Thymus (tissue), 11 donors: ENCODE measurements around the gene PRKX. TPM values are rescaled to one million over a fixed set of nuclear protein-coding genes. Genes with fewer than 3 reads are reported as not detected.
"Not testable (repeated sequence)": the region's sequence is repeated elsewhere in the genome, so short reads cannot be mapped to it uniquely, and the experiment has no call there.

Experiments used
- DNase-seq, 9 donors: peaks; one replicate each; pipeline ENCODE4 v3.0.0-alpha.2; 2013; ENCODE audit warnings: low spot score in 9 of 9, low read depth in 6 of 9, missing footprints in 1 of 9
- H3K27ac ChIP-seq, 2 donors: one replicate each; pipeline ENCODE4 v1.5.1; 2013; ENCODE audit warnings: control low read depth in 1 of 2, low read depth in 1 of 2, low read length in 1 of 2, mild to moderate bottlenecking in 1 of 2, moderate library complexity in 1 of 2
- H3K27me3 ChIP-seq, 2 donors: one replicate each; pipeline ENCODE4 v1.5.1; 2013; ENCODE audit warnings: low read length in 1 of 2; ENCODE audit not compliant: control insufficient read depth in 2 of 2, insufficient read depth in 1 of 2
- H3K36me3 ChIP-seq, 2 donors: one replicate each; pipeline ENCODE4 v1.5.1; 2013; ENCODE audit warnings: low read length in 1 of 2, mild to moderate bottlenecking in 1 of 2, moderate library complexity in 1 of 2; ENCODE audit not compliant: control insufficient read depth in 2 of 2, insufficient read depth in 2 of 2
- H3K4me1 ChIP-seq, 2 donors: one replicate each; pipeline ENCODE4 v1.5.1; 2013; ENCODE audit warnings: low read length in 2 of 2; ENCODE audit not compliant: control insufficient read depth in 2 of 2, insufficient read depth in 2 of 2
- H3K4me3 ChIP-seq, 2 donors: one replicate each; pipeline ENCODE4 v1.5.1; 2013; ENCODE audit warnings: low read length in 2 of 2, control low read depth in 1 of 2, mild to moderate bottlenecking in 1 of 2
- H3K9me3 ChIP-seq, 2 donors: one replicate each; pipeline ENCODE4 v1.5.1; 2013; ENCODE audit warnings: low read length in 1 of 2, mild to moderate bottlenecking in 1 of 2; ENCODE audit not compliant: control insufficient read depth in 2 of 2, insufficient read depth in 1 of 2
- WGBS: extraction: QIAGEN DNeasy Blood & Tissue Kit; methylation state at CpG from one replicate; pipeline ENCODE4 v1.1.7; 2013; 5-methylcytosine and 5-hydroxymethylcytosine counted together
- polyA plus RNA-seq: library from polyadenylated mRNA; stranded (reverse); fragments of 200-250 nt; gene quantifications from one replicate; pipeline ENCODE4 v1.2.3, GENCODE V29; 2013
- total RNA-seq: library from RNA; stranded (reverse); fragments of 120-200 nt; gene quantifications from one replicate; pipeline ENCODE4 v1.2.4, GENCODE V29; 2013
- donor health status: healthy.

Gene PRKX
- total and polyA plus RNA-seq, 2 donors = 8.6 to 14.2 TPM

GRCh38 chrX:3713937-3714434 is 537 bp upstream of the PRKX start:
- 1% methylated on average over 15 of the region's 15 CpGs for WGBS
- Histone ChIP-seq H3K27ac (no peak overlapping the region), H3K36me3 (no peaks in the 10 kb centered on the region), H3K4me1 (peaks cover 0 to 16% of the 10 kb centered on the region in 2 donors), H3K9me3 (no peaks in the 10 kb centered on the region), H3K27me3 (peaks cover 0 to 21% of the 10 kb centered on the region in 2 donors), H3K4me3 (peak overlapping the region; percentile 56 to 63)
- DNase-seq = no peak

GRCh38 chrX:3712870-3713224 is 602 bp downstream of the PRKX start:
- Histone ChIP-seq H3K27ac (no peak overlapping the region), H3K4me3 (peak overlapping the region; percentile 56 to 75), H3K36me3 (no peaks in the 10 kb centered on the region), H3K27me3 (peaks cover 0 to 21% of the 10 kb centered on the region in 2 donors), H3K9me3 (no peaks in the 10 kb centered on the region), H3K4me1 (peaks cover 0 to 17% of the 10 kb centered on the region in 2 donors)
- no peak for DNase-seq
- WGBS = under 1% methylated on average over 38 of the region's 38 CpGs

DNA sequence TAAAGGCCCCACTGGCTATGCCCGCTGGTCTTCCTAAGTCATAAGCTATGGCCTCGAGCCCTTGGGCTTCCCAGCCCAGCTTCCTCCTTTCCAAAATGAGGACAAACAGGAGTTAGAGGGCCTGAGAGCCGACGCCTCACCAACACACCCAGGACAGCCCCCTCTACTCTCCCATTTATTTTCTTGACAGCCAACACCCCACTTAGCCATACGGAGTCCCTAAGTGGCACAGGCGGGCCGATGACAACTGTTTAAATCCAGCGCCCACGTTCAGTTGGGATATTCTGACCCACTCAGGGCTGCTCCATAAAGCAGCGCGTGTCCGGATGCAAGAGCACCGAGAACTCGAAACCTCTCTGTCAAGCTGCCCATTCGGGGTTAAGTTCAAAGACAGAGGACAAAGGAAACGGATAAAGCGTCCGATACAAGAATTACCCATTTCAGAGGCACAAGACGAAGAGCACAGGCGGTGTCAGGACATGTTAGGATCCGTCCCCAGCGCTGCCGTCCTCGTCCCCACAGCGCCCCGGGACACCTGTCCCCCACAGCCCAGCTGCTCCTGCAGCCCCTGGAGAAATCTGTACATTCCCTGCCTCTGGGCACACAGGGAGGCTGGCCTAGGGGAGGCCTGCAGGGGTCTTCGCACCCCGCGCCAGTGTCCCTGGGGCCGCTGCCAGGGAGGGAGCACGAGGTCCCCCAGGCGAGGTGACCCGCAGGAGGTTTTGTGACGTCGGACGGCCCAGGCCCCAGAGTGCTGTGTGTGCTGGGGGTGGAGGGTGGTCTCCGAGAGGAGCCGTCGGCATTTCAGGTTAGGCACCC is 1.2 kb downstream of the PRKX start:
- peak in 2 of 9 donors; percentile 17 to 39 for DNase-seq
- Histone ChIP-seq H3K27ac (peak overlapping the region in 1 of 2 donors; percentile 42), H3K9me3 (no peaks in the 10 kb centered on the region), H3K27me3 (peaks cover 0 to 21% of the 10 kb centered on the region in 2 donors), H3K36me3 (no peaks in the 10 kb centered on the region), H3K4me3 (peak overlapping the region; percentile 56 to 75), H3K4me1 (peaks cover 0 to 19% of the 10 kb centered on the region in 2 donors)
- WGBS = 10% methylated on average over 39 of the region's 39 CpGs

DNA sequence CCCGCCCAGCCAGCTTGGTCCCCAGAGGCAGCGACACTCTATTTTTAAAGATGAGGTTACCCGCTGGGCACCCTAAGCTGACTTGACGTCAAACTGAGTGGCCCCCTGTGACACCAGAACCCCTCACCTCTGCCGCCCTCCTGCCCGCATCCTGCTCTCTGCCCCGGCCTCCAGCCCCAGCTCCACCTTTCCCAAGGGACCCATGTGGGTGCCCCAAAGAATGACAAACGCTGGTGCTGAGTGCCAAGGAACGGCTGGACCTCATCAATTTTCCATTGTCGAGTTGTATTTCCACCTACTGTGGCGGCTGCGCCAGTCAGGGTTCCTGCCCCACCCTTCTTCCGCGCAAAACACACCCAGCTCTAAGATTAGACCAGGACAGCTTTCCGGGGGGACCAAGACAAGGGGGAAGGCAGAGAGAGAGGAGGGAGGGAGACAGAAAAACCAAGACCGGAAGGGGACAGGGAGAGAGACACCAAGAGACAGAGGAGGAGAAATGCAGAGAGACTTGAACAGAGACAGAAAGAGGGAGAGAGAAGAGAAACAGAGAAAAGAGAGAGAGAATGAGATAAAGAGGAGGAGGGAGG is 2.0 kb downstream of the PRKX start:
- peaks cover 0 to 21% of the 10 kb centered on the region in 2 donors for H3K27me3 ChIP-seq
- peak overlapping the region; percentile 56 to 75 for H3K4me3 ChIP-seq
- DNase-seq = no peak
- no peaks in the 10 kb centered on the region for H3K9me3 ChIP-seq
- H3K4me1 ChIP-seq = peaks cover 0 to 25% of the 10 kb centered on the region in 2 donors
- H3K36me3 ChIP-seq = peaks cover 0 to 4% of the 10 kb centered on the region in 2 donors
- 73% methylated on average over 16 of the region's 16 CpGs for WGBS
- no peak overlapping the region for H3K27ac ChIP-seq

- 89% methylated on average over 7 of the region's 8 CpGs for WGBS
- not testable (repeated sequence) for H3K4me3 ChIP-seq, H3K27ac ChIP-seq, H3K9me3 ChIP-seq, DNase-seq, H3K36me3 ChIP-seq
- Histone ChIP-seq H3K4me1 (peaks cover 0 to 39% of the 10 kb centered on the region in 2 donors), H3K27me3 (peaks cover 0 to 10% of the 10 kb centered on the region in 2 donors)
Observed at GRCh38 chrX:3707673-3708274, 5.7 kb downstream of the PRKX start.

DNA sequence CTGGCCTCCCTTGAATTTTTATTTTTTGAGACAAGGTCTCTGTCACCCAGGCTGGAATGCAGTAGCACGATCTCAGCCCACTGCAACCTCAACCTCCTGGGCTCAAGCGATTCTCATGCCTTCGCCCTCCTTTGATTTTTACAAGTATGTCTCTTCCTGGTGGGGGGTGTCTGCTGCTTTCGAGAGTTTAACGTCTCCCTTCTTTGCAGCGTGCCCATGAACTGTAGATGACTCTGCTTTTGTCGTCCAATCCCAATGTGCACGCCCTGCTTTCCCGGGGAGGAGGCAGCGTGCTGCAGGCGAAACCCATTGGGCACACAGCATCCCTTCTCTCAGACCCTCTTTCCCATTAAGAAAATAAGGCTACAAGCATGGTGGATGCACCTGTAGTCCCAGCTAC is 7.0 kb downstream of the PRKX start:
- no peak for DNase-seq
- Histone ChIP-seq H3K4me3 (no peak overlapping the region), H3K27ac (no peak overlapping the region), H3K4me1 (peaks cover 0 to 29% of the 10 kb centered on the region in 2 donors), H3K9me3 (no peaks in the 10 kb centered on the region), H3K36me3 (peaks cover 0 to 4% of the 10 kb centered on the region in 2 donors), H3K27me3 (no peaks in the 10 kb centered on the region)
- 92% methylated on average over 11 of the region's 11 CpGs for WGBS

DNA sequence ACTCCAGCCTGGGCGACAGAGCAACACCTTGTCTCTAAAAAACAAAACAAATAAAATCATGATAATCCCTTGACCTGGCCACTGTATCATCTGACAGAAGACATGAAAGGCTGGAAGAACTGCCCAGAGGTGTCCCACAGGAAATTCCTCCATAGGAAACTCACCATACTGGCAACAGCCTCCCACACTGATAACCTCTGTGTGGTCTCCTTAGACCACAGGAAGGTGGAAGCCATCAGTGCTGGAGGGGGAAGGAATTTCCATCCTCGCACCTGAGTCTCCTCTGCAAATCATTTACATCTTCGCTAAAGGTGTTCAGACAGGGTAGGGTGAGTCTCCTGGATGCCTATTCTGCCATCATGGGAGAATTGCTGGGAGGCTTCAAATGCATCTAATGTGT is 10.2 kb downstream of the PRKX start:
- peaks cover 3 to 47% of the 10 kb centered on the region in 2 donors for H3K4me1 ChIP-seq
- H3K4me3 ChIP-seq, H3K9me3 ChIP-seq, DNase-seq, H3K27me3 ChIP-seq, H3K36me3 ChIP-seq, H3K27ac ChIP-seq: not testable (repeated sequence)
- 99% methylated on average over 3 of the region's 3 CpGs for WGBS

DNA sequence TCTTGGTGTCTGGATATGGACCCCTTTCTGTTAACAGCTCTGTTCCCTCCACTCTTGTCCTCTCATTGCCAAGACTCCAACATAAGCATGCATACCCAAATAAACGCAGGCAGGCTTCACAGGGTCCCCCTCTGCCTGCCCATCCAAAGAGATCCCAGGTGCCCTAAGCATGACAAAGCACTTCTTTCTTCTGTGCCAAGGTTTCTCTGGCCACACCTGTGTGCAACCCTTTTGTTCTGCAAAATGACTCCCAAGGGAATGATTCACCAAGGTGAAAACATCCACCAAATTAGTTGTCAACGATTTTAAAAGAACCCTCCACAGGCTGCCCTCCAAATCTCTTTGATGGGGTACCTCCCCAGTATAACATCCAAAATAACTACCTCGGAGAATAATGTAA is 11.4 kb downstream of the PRKX start:
- not testable (repeated sequence) for H3K36me3 ChIP-seq, DNase-seq, H3K27ac ChIP-seq, H3K27me3 ChIP-seq, H3K4me3 ChIP-seq, H3K9me3 ChIP-seq
- peaks cover 5 to 51% of the 10 kb centered on the region in 2 donors for H3K4me1 ChIP-seq
- WGBS = 81% methylated on average over 3 of the region's 3 CpGs

GRCh38 chrX:3701445-3701928 is 12.0 kb downstream of the PRKX start:
- H3K36me3 ChIP-seq, H3K27ac ChIP-seq, H3K27me3 ChIP-seq, H3K4me3 ChIP-seq, H3K9me3 ChIP-seq, DNase-seq: not testable (repeated sequence)
- WGBS = 98% methylated on average over 10 of the region's 10 CpGs
- peaks cover 5 to 46% of the 10 kb centered on the region in 2 donors for H3K4me1 ChIP-seq
